Nephron (organoid): ENCODE measurements around the gene C19orf33.
"Not testable (repeated sequence)": the region's sequence is repeated elsewhere in the genome, so short reads cannot be mapped to it uniquely, and the experiment has no call there.

Experiments used
- H3K27ac Mint-ChIP-seq, 3 experiments: 2 replicates each; pipeline ENCODE4 v1.8.0; 2020; ENCODE audit warnings: mixed read lengths in 3 of 3, mild to moderate bottlenecking in 2 of 3, moderate library complexity in 1 of 3
- H3K27me3 Mint-ChIP-seq: 2 replicates; pipeline ENCODE4 v1.8.0; 2021; ENCODE audit warnings: low read depth, mild to moderate bottlenecking, moderate library complexity, mixed read lengths
- H3K36me3 Mint-ChIP-seq: 2 replicates; pipeline ENCODE4 v1.8.0; 2020; ENCODE audit warnings: low read depth, mixed read lengths
- H3K4me1 Mint-ChIP-seq: 2 replicates; pipeline ENCODE4 v1.8.0; 2020; ENCODE audit warnings: mixed read lengths
- H3K4me3 Mint-ChIP-seq, 3 experiments: 2 replicates each; pipeline ENCODE4 v1.8.0; 2020; ENCODE audit warnings: mild to moderate bottlenecking in 3 of 3, mixed read lengths in 3 of 3, moderate library complexity in 2 of 3
- H3K9me3 Mint-ChIP-seq: 2 replicates; pipeline ENCODE4 v1.8.0; 2020; ENCODE audit warnings: mixed read lengths
- CTCF ChIP-seq, 3 experiments: fragments of 200-600 bp; sonication (generic); IDR thresholded peaks; one replicate each; pipeline ENCODE4 v1.5.0; 2021; ENCODE audit warnings: antibody characterized with exemption in 3 of 3; ENCODE audit not compliant: unreplicated experiment in 3 of 3

C19orf33 gene

GRCh38 chr19:38303517-38304351 lies at the start of gene C19orf33:
C19orf33 (plus strand) TSS chr19:38304251; CDS start chr19:38304262, 11 bp downstream.
- Mint-ChIP-seq H3K36me3 (no peaks in the 10 kb centered on the region), H3K4me3 (peak within 1 kb of the TSS in 1 of 3 experiments; percentile 21), H3K4me1 (no peaks in the 10 kb centered on the region), H3K27ac (peak within 1 kb of the TSS in 1 of 3 experiments; percentile 51), H3K9me3 (no peaks in the 10 kb centered on the region), H3K27me3 (peaks cover 4% of the 10 kb centered on the region)
- TF ChIP-seq CTCF (IDR thresholded peaks at IDR 0.05; ENCODE audit: unreplicated experiment in 3 of 3) = no peak

- H3K36me3 Mint-ChIP-seq = no peaks in the 10 kb centered on the region
- TF ChIP-seq CTCF (IDR thresholded peaks at IDR 0.05; ENCODE audit: unreplicated experiment in 3 of 3) = no peak
- H3K9me3 Mint-ChIP-seq = no peaks in the 10 kb centered on the region
- peak overlapping the region; percentile 67 to 78 (median 68) for H3K4me3 Mint-ChIP-seq
- H3K27me3 Mint-ChIP-seq = peaks cover 12% of the 10 kb centered on the region
- H3K27ac Mint-ChIP-seq = peak overlapping the region; percentile 52 to 90 (median 66)
- peaks cover 51% of the 10 kb centered on the region for H3K4me1 Mint-ChIP-seq
Observed at GRCh38 chr19:38255383-38256014, 48.6 kb upstream of the C19orf33 start.

- H3K9me3 Mint-ChIP-seq, H3K36me3 Mint-ChIP-seq, H3K27ac Mint-ChIP-seq, H3K4me3 Mint-ChIP-seq: not testable (repeated sequence)
- peaks cover 32% of the 10 kb centered on the region for H3K4me1 Mint-ChIP-seq
- peaks cover 11% of the 10 kb centered on the region for H3K27me3 Mint-ChIP-seq
Observed at GRCh38 chr19:38261942-38262341, 42.1 kb upstream of the C19orf33 start.

GRCh38 chr19:38262585-38263268 lies 41.3 kb upstream of the C19orf33 start:
- peak overlapping the region; percentile 29 to 79 (median 34) for H3K27ac Mint-ChIP-seq
- H3K27me3 Mint-ChIP-seq = peaks cover 8% of the 10 kb centered on the region
- H3K4me3 Mint-ChIP-seq = peak overlapping the region; percentile 67 to 78 (median 69)
- no peaks in the 10 kb centered on the region for H3K9me3 Mint-ChIP-seq
- no peaks in the 10 kb centered on the region for H3K36me3 Mint-ChIP-seq
- peaks cover 40% of the 10 kb centered on the region for H3K4me1 Mint-ChIP-seq
- TF ChIP-seq CTCF (IDR thresholded peaks at IDR 0.05; ENCODE audit: unreplicated experiment in 3 of 3) = no peak

- no peak for TF ChIP-seq CTCF (IDR thresholded peaks at IDR 0.05; ENCODE audit: unreplicated experiment in 3 of 3)
- Mint-ChIP-seq H3K4me3 (peak overlapping the region; percentile 83 to 89 (median 85)), H3K27ac (peak overlapping the region; percentile 76 to 98 (median 85)), H3K27me3 (peaks cover 8% of the 10 kb centered on the region), H3K4me1 (peaks cover 51% of the 10 kb centered on the region), H3K36me3 (no peaks in the 10 kb centered on the region), H3K9me3 (no peaks in the 10 kb centered on the region)
Observed at GRCh38 chr19:38263689-38264485, 40.2 kb upstream of the C19orf33 start.
